Bone marrow (tissue), 2 donors: Measurements from ENCODE around the gene HS3ST2.

Source experiments
- DNase-seq, 2 donors: peaks; one replicate each; lab custom pipeline; 2025; lab: John Stamatoyannopoulos, UW

Gene HS3ST2

DNA sequence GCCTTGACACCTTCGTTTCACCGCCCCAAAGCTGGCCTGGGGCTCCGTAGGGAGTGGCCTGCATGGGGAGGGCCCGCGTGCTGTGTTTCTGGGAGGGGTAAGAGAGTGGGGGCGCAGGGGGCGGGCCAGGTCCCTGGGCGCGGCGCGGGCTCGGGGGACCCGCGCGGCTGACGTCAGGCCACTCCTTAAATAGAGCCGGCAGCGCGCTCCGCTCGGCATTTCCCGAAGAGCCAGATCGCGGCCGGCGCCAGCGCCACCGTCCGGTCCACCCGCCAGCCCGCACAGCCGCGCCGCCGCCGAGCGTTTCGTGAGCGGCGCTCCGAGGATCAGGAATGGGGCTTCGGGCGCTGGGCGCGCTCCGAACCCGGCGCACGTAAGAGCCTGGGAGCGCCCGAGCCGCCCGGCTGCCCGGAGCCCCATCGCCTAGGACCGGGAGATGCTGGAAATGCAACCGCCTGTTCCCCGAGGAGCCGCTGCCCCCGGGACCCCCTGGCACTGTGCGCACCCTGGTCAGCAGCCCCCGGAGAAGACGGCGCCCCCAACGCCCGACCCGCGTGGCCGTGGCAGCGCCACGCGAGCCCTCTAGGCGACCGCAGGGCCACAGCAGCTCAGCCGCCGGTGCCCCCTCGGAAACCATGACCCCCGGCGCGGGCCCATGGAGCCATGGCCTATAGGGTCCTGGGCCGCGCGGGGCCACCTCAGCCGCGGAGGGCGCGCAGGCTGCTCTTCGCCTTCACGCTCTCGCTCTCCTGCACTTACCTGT lies at the start of gene HS3ST2:
TSS of gene HS3ST2 (plus strand) at position 215 of the 763 bp plus-strand sequence. CDS start at position 664, 449 bp downstream.
- DNase-seq, result no peak

DNA sequence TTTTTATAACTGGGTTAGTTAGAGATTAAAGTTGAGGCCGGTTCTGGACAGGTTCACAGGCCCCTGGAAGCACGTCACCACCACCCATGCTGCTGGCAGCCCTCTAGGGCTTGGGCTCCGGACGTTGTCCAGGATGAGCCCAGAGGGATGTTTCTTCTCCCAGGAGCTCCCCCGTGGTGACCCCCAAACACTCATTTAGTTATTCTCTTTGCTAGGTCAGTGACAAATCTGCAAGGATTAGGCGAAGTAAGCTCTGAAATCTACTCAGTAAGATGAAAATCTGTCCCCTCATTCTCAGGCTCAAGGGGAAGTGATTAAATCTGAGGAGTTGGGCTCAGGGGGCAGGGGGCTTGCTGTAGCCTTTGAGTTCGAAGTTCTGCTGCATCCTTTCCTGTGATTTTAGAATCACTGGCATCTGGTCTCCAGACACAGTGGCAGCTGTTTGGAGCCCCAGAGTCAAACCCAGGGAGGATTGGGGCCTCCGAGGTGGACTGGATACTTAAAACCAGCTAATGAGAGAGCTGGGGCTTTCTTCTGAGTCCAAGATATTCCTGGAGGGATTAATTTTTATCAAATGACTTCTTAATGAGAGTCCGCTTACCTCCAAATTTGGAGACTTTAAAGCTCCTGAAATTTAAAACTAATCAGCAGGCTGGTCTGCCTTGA lies 49.2 kb upstream of the HS3ST2 start:
- no peak for DNase-seq

DNA sequence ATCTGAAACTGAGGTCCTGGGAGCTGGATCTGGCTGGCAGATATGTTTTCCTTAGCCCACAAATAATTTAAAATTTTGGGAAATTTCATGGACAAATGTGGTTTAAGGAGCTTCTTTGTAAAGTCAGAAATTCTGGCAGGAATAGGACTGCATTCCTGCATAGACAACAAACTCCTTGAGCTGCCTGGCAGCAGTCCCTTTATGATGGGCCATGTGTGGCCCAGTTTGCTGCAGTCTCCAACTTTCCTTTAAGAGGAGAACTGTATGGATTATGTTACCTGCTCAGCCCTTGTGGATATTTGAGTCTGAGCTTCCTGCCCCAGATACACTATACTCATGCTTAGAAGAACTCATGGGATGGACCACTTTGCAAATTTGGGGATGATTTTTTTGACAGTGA lies 48.5 kb upstream of the HS3ST2 start:
- DNase-seq, result no peak

DNA sequence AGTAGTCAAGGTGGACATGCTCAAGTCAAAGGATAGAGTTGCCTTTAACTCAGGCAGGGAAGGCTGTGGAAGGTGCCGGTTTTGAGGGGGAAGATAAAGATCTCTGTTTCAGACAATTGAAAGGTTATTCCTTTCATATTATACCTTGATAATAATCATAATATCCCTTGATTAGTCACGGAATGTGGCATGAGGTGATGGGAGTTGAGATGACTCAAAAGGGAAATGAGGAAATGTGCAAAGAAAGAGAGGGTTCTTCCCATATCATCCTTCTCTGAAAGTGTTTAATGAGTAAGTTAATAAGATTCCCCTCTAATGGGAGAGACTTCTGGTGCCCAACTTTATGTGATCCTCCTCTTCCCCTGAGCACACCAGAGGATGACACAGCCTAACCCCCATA lies 43.1 kb upstream of the HS3ST2 start:
- no peak for DNase-seq

DNA sequence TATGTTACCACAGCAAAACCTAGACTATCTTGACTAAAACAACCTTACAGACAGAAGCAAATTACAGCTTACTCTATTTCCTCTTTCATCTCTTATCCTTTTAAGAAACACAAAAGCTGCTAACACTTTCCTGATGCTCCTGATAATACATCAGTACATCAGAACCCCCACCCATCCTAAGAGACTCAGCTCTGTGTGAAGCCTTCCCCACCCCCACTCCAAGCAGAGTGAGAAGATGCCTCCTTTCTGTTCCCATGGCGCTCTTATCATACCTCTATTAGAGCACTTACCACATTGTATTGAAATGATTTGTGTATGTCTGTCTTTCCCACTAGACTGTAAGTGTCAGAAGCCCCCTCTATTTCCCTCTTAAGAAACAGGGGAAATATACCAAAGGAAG lies 42.4 kb upstream of the HS3ST2 start:
- DNase-seq, result no peak

DNA sequence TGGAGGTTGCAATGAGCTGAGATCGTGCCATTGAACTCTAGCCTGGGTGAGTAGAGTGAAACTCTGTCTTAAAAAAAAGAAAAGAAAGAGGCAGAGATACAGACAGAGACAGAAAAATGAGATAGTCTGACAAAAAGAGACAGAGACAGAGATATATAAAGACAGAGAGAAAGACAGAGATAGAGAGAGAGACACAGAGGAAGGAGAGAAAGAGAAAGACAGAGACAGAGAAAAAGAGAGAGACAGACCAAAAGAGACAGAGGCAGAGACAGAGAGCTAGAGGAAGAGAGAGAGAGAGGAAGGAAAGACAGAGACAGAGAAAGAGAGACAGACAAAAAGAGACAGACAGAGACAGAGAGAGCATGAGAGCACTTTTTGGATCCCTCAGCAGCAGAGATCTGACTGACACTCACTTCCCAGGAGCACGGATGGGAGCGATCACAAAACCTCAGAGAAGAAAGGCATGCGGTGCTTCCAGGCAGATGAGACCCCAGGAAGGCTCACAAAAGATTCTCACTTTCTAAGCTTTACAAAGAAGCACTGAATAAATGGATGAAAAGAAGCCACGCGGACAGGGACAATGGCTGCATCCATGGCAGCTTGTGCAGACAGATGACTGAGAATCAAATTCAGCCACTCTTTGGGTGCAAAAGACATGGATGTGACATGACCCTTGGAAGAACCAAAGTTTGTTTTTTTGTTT lies 38.6 kb upstream of the HS3ST2 start:
- DNase-seq, result no peak

DNA sequence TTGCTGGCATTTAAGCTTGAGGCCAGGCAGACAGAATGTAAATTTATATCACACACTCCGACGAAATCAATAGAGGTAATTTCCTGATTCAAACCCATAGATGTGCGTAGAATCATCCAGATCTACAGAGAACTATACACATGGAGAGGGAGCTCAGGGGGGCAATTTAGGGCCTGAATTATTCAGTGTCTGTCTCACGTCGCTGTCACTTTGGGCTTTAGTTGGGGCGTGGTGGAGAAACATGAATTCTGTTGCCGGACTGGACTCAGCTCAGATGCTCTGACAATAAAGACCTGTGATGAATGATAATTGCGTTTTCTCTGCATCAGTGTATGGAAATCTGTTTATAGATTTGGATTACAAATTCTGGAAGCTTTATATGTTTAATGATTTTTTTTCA lies 32.5 kb upstream of the HS3ST2 start:
- DNase-seq, result no peak

DNA sequence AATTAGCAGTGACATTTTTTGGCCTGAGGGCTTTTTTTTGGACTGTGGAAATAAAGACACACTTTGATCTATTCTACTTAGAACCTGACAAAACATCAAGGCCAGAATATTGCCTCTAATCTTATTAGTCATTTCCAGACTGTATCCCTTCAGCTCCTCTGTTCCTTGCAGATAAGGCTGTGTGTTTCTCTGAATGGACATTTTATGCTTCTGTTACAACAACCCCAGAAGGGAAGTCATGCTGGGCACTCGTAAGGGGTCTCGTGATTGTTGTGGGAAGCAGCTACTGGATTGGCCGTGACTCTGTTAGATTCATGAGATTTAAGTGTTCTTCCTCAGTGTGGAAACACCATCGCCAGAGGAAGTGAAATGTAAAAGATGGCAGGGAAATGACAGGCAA lies 31.6 kb upstream of the HS3ST2 start:
- no peak for DNase-seq

DNA sequence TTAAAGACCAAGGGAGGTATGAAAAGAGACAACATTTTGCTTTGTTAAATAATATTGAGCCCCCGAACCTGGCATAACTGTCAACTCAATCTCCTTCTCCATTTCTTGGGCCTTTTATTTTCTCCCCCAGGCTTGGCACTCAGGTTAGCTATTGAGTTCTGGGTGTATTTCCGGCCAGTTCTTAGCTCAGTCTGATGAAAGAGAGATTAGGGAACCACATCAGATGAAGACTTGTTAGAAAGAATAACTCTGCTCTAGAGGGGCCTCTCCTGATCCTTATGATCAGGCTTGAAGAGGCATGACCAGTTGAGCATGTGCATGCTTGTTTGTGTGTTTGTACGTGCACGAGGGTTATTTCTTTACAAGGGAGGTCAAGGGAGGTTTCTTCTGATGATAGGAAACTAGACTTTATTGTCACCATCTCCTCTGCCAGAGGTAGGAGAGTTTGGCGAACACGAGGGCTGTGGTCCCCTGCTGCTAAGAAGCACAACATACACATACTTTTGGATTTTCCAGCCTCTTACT lies 29.2 kb upstream of the HS3ST2 start:
- DNase-seq, result no peak

DNA sequence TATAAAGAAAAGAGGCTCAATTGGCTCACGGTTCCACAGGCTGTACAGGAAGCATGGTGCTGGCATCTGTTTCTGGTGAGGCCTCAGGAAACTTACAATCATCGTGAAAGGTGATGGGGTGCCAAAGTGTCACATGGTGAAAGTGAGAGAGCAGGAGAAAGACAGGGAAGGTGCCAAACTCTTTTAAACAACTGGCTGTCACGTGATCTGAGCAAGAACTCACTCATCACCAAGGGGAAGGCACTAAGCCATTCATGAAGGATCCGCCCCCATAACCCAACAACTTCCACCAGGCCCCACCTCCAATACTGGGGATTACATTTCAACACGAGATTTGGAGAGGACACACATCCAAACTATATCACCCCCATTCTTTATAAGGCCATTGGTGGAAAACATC lies 28.4 kb upstream of the HS3ST2 start:
- no peak for DNase-seq

DNA sequence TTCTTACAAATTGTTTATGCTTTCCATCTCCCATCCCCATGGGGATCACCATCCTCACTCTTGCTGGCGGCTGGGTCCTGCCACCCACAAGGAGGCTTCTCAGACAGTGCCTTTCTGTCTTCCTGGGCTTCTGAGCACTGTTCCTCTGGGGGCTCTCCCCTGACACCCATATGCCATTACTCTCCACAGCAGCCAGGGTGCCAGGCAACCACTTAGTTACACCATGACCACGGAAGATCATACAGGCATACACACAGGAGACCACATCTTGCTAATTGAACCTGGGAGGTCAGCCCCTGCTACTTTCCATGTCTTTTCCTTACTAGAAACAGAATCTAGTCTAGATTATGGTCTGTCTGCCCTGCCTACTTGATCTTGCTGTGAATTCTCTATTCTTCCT lies 27.7 kb upstream of the HS3ST2 start:
- no peak for DNase-seq

DNA sequence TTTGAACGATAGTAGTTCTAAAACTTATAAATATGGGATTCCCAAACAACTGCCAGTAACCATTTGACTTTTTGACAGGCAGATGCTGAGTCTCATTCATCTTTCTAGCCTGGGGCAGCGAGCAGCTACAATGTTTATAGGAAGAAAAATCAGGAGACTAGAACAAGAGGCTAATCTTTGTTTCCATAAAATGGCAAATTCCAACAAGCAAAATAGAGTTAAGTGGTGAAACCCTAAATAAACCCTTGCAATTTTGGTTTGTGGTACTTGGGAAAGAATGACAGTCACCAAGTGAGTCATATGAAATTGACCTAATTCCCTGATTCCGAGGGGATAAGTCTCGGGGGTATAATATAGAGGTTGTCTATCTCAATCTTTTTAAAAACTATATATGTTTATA lies 27.3 kb upstream of the HS3ST2 start:
- DNase-seq, result no peak

DNA sequence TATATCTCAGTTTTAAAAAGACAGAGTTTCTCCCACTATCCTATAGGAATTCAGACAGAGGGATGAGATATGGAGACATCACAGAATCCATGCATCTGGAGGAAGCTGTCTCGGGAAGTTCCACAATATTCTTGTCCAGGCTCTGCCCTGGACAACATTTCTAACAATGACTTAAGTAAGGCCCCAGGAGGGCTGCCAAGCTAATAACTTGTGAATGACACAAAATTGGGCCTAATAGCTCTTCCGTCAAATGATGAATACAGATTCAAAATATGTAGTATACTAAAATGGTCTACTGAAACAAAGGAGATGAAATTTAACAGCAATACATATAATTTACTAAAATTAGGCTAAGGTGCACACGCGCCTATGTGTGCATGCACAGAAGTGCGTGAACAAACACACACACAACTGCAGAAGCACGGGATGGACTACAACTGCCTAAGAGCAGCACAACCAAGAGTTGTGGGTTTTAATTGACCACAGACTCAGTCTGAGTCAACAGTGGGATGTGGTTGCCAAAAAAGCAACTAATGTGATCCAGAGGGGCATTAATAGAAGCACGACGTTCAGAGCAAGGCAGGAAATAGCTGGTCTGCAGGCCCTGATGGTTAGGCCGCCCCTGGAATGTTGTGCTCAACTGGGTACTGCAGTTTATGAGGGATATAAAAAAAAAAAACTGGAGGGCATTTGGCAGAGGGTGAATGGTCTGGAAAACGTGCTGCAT lies 26.3 kb upstream of the HS3ST2 start:
- DNase-seq, result no peak

DNA sequence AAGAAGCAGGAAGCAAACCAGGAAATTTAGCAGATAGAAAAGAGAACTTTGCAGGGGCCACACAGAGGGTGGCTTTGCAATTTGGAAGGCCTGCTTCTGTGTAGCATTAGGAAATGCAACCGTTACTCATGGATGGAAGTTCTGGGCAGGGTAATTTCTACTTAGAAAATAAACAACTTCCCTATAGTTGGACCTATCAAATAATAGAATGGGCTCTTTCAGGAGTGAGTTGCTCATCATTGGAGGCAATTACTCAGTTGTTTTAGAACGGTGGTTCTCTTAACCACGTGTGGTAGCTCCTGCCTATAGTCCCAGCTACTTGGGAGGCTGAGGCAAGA lies 25.8 kb upstream of the HS3ST2 start:
- no peak for DNase-seq

DNA sequence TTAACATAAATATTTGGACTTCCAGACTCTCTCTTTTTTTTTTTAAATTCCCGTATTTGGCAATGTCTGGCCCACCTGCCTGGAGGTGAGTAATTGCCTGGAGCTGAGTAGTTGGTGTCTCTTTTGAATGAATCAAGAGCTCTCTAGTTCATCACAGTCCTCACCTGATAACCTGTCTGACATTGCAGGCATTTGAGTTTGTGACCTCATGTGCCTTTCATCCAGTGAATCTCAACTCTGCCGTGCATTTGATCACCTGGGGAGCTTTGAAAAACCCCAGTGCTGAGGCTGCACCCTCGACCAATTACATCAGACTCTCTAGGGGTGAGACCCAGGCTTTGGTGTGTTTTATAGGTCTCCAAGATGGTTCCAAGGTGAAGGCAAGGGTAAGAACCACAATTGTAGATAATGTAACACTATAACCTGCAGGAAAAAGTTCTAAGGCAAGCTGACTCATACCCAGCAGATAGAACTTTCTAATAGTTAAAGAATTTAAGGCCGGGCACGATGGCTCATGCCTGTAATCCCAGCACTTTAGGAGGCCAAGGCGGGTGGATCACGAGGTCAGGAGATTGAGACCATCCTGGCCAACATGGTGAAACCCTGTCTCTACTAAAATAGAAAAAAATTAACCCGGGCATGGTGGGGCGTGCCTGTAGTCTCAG lies 24.5 kb upstream of the HS3ST2 start:
- no peak for DNase-seq

DNA sequence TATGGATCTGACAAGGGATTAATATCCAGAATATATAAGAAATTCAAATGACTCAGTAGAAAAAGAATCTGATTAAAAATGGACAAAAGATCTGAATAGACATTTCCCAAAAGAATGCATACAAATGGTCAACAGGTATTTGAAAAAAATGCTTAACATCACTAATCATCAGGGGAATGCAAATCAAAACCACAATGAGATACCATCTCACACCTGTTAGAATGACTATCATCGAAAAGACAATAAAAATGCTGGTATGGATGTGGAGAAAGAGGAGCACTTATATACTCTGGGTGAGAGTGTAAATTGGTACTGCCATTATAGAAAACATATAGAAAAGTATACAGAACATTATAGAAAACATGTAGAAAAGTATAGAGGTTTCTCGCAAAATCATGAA lies 16.4 kb upstream of the HS3ST2 start:
- no peak for DNase-seq

DNA sequence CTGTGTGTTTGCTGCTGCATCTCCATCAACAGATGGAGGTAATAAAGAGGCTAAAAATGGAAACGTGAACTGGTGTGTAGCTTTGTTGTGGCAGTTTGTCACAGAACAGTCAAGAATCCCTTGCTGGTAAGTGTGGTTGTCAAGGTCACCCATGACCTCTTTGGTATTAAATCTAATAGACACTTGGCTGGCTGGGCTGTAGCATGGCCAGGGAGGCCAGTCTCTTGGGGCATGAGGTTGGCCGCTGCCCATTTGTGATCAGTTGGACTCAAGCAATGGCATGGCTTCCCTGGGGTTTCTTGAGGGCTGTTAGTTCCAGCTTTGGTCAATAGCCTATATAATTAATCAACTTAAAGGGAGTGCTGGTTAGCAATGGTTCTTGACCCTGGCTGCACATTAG lies 14.8 kb upstream of the HS3ST2 start:
- DNase-seq, result no peak

DNA sequence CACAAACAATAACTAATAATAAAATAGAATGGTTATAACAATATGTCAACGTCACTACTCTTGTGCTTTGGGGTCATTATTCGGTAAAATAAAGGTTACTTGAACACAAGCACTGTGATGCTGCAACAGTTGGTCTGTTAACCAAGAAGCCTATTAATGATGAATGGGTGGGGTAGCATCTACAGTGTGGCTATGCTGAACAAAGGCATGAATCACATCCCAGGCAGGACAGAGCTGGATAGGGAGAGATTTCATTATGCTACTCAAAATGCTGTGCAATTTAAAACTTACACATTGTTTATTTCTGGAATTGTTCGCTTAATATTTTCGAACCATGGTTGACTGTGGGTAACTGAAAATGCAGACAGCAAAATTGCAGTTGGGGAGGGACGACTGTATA lies 9.1 kb upstream of the HS3ST2 start:
- DNase-seq, result no peak

DNA sequence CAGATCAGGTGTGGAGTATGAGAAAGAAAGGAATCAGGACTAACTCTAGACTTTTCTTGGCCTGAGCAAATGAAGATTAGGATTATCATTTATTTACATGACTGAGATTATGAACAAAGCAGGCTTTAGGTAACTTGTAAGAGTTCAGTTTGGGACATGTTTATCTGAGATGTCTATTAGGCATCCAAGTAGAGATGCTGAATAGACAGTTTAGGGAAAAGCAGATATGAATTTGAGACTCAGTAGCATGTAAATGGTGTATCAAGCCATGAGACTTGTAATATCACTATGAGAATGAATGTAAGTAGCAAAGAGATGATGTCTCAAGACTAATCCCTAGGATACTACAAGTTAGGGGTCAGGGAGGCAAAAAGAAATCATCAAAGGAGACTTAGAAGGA lies 8.6 kb upstream of the HS3ST2 start:
- no peak for DNase-seq

DNA sequence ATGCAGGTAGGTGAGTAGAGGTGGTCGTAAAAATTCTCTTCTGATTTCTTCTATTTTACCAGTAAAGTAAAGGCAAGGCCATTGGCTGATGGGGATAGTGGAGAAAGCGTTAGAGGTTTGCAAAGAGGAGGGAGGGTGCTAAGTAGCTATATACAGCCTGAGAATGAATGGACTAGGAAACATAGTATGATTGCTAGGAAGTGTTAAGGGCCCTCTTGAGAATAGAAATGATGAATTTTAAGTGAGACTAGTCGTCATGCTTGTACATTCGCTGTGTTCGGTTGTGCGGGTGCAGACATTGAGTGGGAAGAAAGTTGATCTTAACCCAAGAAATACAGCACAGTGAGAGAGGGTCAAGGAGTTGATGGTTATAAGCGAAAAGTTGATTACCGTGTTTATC lies 7.2 kb upstream of the HS3ST2 start:
- DNase-seq, result no peak

DNA sequence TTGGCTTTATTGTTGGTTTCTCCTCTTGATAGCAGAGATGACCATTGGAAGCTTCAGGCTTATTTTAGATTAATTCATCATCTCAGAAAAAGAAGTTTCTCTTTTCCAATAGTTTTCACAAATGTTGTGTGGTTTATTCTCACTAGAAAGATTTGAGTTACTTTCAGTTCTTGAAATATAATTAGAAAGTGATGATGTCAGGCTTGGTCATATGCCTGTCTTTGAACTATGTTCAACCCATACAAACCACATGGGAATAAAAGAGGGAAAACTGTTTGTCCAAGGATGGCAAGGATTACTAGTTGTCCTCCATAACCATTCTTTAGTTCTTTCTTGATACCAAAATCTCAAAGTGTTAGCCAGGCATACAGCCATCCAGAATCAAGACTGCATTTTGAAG lies 3.7 kb upstream of the HS3ST2 start:
- DNase-seq, result no peak
